ENCODE measurements around the gene IFT122. TPM values are rescaled to one million over a fixed set of nuclear protein-coding genes. Genes with fewer than 3 reads are reported as not detected.

Gene IFT122
- total RNA-seq, 1 donor from 2014 or later: 26.5 TPM

GRCh38 chr3:129448186-129448895, 8.3 kb downstream of the IFT122 start:
- no peaks in the 10 kb centered on the region for H3K9me3 ChIP-seq
- H3K4me3 ChIP-seq: no peak overlapping the region
- no peak overlapping the region for H3K27ac ChIP-seq
- peaks cover 6% of the 10 kb centered on the region for H3K4me1 ChIP-seq
- DNase-seq (no peak), ATAC-seq (no peak)
- peaks cover 11% of the 10 kb centered on the region for H3K36me3 ChIP-seq
- intact Hi-C loops (cut with DNase I): no loop called here
- no peaks in the 10 kb centered on the region for H3K27me3 ChIP-seq
- no peak for TF ChIP-seq CTCF (IDR thresholded peaks at IDR 0.05)

GRCh38 chr3:129449279-129450115, 9.5 kb downstream of the IFT122 start:
- Histone ChIP-seq H3K27ac (no peak overlapping the region), H3K36me3 (peaks cover 11% of the 10 kb centered on the region), H3K4me3 (no peak overlapping the region), H3K9me3 (no peaks in the 10 kb centered on the region), H3K4me1 (peaks cover 6% of the 10 kb centered on the region), H3K27me3 (no peaks in the 10 kb centered on the region)
- no peak for ATAC-seq
- intact Hi-C loops (cut with DNase I): no loop called here
- TF ChIP-seq CTCF (IDR thresholded peaks at IDR 0.05): no peak
- no peak for DNase-seq

- peaks cover 6% of the 10 kb centered on the region for H3K4me1 ChIP-seq
- TF ChIP-seq CTCF (IDR thresholded peaks at IDR 0.05): no peak
- H3K27ac ChIP-seq: no peak overlapping the region
- H3K9me3 ChIP-seq: no peaks in the 10 kb centered on the region
- no peak for ATAC-seq
- no peak for DNase-seq
- H3K36me3 ChIP-seq: peaks cover 21% of the 10 kb centered on the region
- no peaks in the 10 kb centered on the region for H3K27me3 ChIP-seq
- no peak overlapping the region for H3K4me3 ChIP-seq
- intact Hi-C loops (cut with DNase I): no loop called here
Measured at GRCh38 chr3:129453732-129454131, 13.7 kb downstream of the IFT122 start.

- Histone ChIP-seq H3K27me3 (no peaks in the 10 kb centered on the region), H3K4me3 (no peak overlapping the region), H3K36me3 (peaks cover 10% of the 10 kb centered on the region), H3K27ac (no peak overlapping the region), H3K4me1 (no peaks in the 10 kb centered on the region), H3K9me3 (no peaks in the 10 kb centered on the region)
- DNase-seq (no peak), ATAC-seq (no peak)
- intact Hi-C loops (cut with DNase I): no loop called here
- TF ChIP-seq CTCF (IDR thresholded peaks at IDR 0.05): no peak
Measured at GRCh38 chr3:129460155-129460554, 20.1 kb downstream of the IFT122 start.

GRCh38 chr3:129460572-129460971, 20.5 kb downstream of the IFT122 start:
- intact Hi-C loops (cut with DNase I): no loop called here
- no peak for TF ChIP-seq CTCF (IDR thresholded peaks at IDR 0.05)
- Histone ChIP-seq H3K9me3 (no peaks in the 10 kb centered on the region), H3K4me1 (no peaks in the 10 kb centered on the region), H3K27me3 (no peaks in the 10 kb centered on the region), H3K36me3 (peaks cover 10% of the 10 kb centered on the region), H3K4me3 (no peak overlapping the region), H3K27ac (no peak overlapping the region)
- DNase-seq (no peak), ATAC-seq (no peak)

Measured in upper lobe of right lung (tissue), 1 donor.